GM18508 (cell line): Measurements from ENCODE around the gene NOC2L.

Experiments
- ATAC-seq: cut with Tn5 transposase; IDR thresholded peaks from one replicate; pipeline ENCODE4 v1.9.1; 2021; ENCODE audit warnings: moderate number of reproducible peaks; ENCODE audit not compliant: insufficient read depth, unreplicated experiment

Gene NOC2L

DNA sequence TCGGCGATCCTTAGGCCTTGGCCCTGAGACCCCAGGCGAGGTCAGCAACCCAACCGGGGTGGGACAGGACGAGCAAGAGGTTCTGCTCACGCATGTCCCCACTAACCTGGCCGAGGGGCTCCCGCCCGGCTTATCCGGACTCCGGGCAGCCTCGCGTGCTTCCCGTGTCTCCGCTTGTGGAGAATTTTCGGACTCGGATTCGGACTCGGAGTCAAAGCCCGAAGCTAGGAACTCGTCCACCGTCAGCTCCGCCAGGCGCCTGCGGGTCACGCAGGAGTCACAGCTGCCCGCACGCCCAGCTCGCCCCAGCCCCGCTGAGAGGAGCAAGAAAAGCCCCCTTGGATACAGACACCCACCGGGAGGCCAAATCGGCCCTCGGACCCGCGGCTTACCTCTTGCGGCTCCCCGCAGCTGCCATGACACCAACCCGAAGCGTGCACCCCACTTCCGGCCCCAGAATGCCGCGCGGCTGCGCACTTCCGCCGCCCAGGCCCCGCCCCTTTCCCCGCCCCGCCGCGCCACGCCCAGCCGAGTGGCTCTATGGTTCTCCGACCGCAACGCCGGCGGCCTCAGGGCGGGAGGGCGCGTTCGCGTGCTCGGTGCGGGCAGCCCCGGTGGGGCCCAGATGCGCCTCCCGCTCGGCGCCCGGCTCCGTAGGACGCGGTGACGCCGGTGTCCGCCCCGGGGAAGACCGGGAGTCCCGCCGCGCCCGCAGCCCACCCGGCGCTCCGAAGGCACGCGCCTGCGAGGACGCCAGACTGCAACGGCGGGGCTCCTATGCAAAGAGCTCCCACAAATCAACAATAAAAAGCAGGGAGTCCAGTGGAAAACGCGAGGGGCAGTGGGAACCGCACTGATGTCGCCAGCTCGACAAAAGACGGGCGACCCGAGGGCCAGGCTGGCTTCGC, at the start of gene NOC2L:
TSS of gene NOC2L (minus strand) at position 434 of the 908 bp plus-strand sequence. CDS start at position 418, 16 bp downstream.
- peak; percentile 43 for ATAC-seq

GRCh38 chr1:1006305-1007159, 47.5 kb upstream of the NOC2L start:
- ATAC-seq, result no peak

GRCh38 chr1:1005774-1006304, 46.8 kb upstream of the NOC2L start:
- no peak for ATAC-seq

- ATAC-seq, result no peak
Measured at GRCh38 chr1:1004780-1005697, 46.0 kb upstream of the NOC2L start.

DNA sequence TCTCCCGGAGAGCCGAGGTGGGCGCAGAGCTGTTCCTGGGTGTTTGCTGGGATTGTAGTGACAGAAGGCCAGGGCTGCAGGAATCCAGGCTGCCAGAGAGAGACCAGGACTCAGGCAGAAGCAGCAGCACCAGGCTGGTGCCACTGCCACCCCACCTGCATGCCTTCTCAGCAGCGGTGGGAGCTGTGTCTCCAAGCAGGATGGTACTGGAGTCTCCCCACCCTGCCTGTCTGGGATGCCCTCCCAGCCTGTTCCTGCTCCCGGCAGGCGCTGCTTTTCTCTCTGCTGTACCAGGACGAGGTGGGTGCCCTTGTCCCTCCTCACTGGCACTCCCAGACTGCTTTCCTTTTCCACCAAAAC, 45.3 kb upstream of the NOC2L start:
- no peak for ATAC-seq

DNA sequence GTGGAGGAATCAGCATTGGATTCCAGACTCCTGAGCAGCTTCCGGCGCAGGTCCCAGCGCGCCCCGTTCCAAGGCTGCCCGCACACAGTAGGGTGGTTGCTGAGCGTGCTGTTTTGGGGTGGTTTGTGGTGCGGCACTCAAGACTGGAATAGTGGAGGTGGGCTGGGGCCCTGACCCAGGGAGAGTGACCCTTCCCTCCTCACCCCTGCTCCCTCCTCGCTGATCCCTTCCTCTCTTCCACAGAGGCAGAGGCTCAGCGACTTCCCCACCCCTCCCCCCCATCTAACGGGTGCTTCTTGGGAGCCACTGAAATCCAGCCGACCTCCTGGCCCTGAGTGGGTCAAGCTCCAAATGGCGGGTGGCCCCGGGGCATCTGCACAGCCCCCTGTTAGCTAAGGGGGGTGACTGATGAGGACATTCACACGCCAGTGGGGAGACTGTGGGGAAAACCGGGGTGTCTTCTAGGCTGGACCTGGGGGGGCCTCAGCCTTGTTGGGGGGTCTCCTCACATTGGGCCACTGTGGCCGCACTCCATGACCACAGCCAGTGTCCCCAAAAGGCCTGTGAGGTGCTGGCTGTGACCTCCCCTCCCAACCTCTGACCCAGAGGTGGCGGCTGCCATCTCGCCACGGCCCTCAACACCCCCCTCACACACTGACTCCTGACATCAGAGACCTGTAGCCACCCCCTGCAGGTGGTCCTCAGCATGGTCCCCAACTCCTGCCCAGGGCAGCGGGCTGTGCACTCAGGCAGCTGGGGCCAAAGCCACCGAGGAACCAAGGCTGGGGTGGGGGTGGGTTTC, 44.8 kb upstream of the NOC2L start:
- ATAC-seq, result no peak

GRCh38 chr1:1001057-1001783, 42.2 kb upstream of the NOC2L start:
- no peak for ATAC-seq

- no peak for ATAC-seq
Measured at GRCh38 chr1:1000357-1001056, 41.5 kb upstream of the NOC2L start.

DNA sequence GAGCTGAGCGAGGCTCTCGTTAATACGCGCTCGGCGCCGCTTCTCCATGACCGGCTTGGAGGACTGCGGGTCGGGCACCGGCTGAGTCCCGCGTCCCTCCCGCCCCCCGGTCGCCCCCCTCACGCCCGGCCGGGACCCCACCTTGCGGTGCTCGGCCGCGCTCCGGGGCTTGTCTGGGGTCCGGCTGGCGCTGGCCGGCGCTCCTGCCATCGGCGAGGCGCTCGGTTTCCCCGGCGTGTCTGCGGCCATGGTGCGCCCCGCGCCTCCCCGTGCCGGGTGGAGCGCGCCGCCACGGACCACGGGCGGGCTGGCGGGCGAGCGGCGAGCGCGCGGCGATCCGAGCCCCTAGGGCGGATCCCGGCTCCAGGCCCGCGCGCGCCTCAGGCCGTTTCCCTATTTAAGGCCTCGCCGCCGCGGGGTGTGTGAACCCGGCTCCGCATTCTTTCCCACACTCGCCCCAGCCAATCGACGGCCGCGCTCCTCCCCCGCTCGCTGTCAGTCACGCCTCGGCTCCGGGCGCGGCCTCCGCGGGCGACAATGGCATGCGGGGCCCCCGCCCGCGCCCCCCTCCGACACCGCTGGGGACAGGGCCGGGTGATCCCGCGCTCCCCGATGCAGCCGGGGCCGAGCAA, 40.8 kb upstream of the NOC2L start, which contains the start of gene HES4:
TSS of gene HES4 (minus strand) at position 373 of the 632 bp plus-strand sequence. CDS start at position 249, 124 bp downstream.
- ATAC-seq, result no peak

DNA sequence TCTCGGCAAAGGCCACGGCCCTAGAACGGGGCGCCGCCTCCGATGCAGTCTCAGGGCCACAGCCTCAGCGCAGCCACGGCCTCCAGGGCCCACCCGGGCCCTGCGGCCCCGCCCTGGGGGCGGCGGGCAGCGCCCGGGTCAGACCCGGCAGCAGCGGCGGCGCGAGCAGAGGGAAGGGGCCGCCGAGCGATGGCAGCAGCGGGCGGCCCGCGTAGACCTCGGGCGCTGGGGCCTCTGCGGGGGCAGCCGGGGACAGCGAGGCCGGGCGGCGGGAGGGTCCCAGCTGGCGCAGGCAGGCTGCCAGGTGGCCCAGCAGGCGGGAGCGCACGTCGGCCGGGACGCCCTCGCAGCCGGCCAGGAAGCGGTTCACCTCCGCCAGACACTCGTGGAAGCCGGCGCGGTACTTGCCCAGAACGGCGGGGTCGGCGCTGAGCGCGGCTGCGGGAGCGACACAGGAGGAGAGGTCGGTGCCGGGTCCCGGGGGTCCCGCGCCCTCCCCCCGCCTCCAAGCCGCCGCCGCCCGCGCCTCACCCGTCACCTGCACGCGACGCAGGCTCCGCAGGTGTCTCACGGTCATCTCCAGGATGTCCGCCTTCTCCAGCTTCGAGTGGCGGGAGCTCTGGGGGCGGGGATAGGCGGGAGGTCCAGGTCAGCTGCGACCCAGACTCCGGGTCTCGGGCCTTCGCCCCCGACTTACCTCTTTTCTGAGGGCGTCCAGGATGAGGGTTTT, 40.1 kb upstream of the NOC2L start:
- no peak for ATAC-seq

DNA sequence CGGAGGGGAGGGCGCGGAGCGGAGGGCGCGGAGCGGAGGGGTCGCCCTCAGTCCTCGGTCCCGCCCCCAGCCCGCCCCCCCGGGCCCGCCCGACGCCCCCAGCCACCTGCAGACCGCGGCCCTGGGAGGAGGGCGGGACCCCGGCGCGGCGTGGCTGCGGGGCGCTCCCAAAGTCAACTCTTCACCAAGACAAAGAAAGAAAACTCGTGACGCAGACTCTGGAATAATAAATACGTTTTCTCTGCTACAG, 39.6 kb upstream of the NOC2L start:
- no peak for ATAC-seq

- no peak for ATAC-seq
Measured at GRCh38 chr1:997993-998744, 39.1 kb upstream of the NOC2L start.

GRCh38 chr1:997713-997992, 38.6 kb upstream of the NOC2L start:
- ATAC-seq, result no peak

- no peak for ATAC-seq
Measured at GRCh38 chr1:996851-997712, 38.0 kb upstream of the NOC2L start.
